ENCODE measurements around the gene KCNQ2. TPM values are rescaled to one million over a fixed set of nuclear protein-coding genes. Genes with fewer than 3 reads are reported as not detected.

KCNQ2 gene
- polyA plus RNA-seq, 3 donors, result not detected

GRCh38 chr20:63387917-63388316 lies 84.5 kb downstream of the KCNQ2 start:
- intact Hi-C loops (cut with micrococcal nuclease), result no loop called here
- H3K4me1 ChIP-seq (ENCODE audit: control insufficient read depth in 1 of 2, insufficient read depth in 2 of 2, low read length in 2 of 2), result no peaks in the 10 kb centered on the region
- H3K4me1 Mint-ChIP-seq, result no peaks in the 10 kb centered on the region
- peaks cover 1 to 11% (median 5%) of the 10 kb centered on the region in 3 donors for H3K27me3 Mint-ChIP-seq (ENCODE audit: low read depth in 3 of 3)
- DNase-seq, result no peak
- H4K20me1 ChIP-seq (ENCODE audit: insufficient read depth, low read length), result no peaks in the 10 kb centered on the region
- H3K9ac ChIP-seq (ENCODE audit: insufficient read depth, low read length, poor library complexity, severe bottlenecking), result no peak overlapping the region
- no peak overlapping the region for H2AFZ ChIP-seq (ENCODE audit: insufficient read depth, low read depth, low read length, poor library complexity, severe bottlenecking)
- H3K79me2 ChIP-seq (ENCODE audit: insufficient read depth, low read length), result no peaks in the 10 kb centered on the region
- H3K36me3 ChIP-seq (replicated peaks in 1 of 2; ENCODE audit: control insufficient read depth in 1 of 2, insufficient read depth in 2 of 2, low read length in 2 of 2), result no peaks in the 10 kb centered on the region
- H3K27me3 ChIP-seq (ENCODE audit: control insufficient read depth in 2 of 2, insufficient read depth in 2 of 2, low read length in 2 of 2), result no peaks in the 10 kb centered on the region
- TF ChIP-seq, protein P1, sequence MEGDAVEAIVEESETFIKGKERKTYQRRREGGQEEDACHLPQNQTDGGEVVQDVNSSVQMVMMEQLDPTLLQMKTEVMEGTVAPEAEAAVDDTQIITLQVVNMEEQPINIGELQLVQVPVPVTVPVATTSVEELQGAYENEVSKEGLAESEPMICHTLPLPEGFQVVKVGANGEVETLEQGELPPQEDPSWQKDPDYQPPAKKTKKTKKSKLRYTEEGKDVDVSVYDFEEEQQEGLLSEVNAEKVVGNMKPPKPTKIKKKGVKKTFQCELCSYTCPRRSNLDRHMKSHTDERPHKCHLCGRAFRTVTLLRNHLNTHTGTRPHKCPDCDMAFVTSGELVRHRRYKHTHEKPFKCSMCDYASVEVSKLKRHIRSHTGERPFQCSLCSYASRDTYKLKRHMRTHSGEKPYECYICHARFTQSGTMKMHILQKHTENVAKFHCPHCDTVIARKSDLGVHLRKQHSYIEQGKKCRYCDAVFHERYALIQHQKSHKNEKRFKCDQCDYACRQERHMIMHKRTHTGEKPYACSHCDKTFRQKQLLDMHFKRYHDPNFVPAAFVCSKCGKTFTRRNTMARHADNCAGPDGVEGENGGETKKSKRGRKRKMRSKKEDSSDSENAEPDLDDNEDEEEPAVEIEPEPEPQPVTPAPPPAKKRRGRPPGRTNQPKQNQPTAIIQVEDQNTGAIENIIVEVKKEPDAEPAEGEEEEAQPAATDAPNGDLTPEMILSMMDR (IDR thresholded peaks at IDR 0.05), result no peak
- H3K9me3 Mint-ChIP-seq, result peaks cover 18 to 38% (median 25%) of the 10 kb centered on the region in 7 donors
- peaks cover 29 to 30% of the 10 kb centered on the region in 2 donors for H3K9me3 ChIP-seq (replicated peaks in 1 of 2; ENCODE audit: control insufficient read depth in 1 of 2, insufficient read depth in 1 of 2, low read length in 2 of 2)
- H3K27ac Mint-ChIP-seq, result no peak overlapping the region
- no peaks in the 10 kb centered on the region for H3K36me3 Mint-ChIP-seq
- H3K27ac ChIP-seq (ENCODE audit: low read depth in 1 of 2, low read length in 2 of 2), result no peak overlapping the region
- WGBS (ENCODE audit: insufficient coverage), result 98% methylated on average over 10 of the region's 18 CpGs
- no peak overlapping the region for H3K4me2 ChIP-seq (replicated peaks; ENCODE audit: extremely low read depth, low read length, poor library complexity, severe bottlenecking)
- no peak overlapping the region for H3K4me3 Mint-ChIP-seq
- no peak overlapping the region for H3K4me3 ChIP-seq (replicated peaks in 1 of 3; ENCODE audit: low read depth in 2 of 3, low read length in 3 of 3)

- H3K36me3 ChIP-seq (replicated peaks in 1 of 2; ENCODE audit: control insufficient read depth in 1 of 2, insufficient read depth in 2 of 2, low read length in 2 of 2), result no peaks in the 10 kb centered on the region
- no peaks in the 10 kb centered on the region for H3K4me1 Mint-ChIP-seq
- H3K79me2 ChIP-seq (ENCODE audit: insufficient read depth, low read length), result no peaks in the 10 kb centered on the region
- no peaks in the 10 kb centered on the region for H3K4me1 ChIP-seq (ENCODE audit: control insufficient read depth in 1 of 2, insufficient read depth in 2 of 2, low read length in 2 of 2)
- no peak overlapping the region for H3K4me3 ChIP-seq (replicated peaks in 1 of 3; ENCODE audit: low read depth in 2 of 3, low read length in 3 of 3)
- intact Hi-C loops (cut with micrococcal nuclease), result no loop called here
- no peaks in the 10 kb centered on the region for H3K27me3 ChIP-seq (ENCODE audit: control insufficient read depth in 2 of 2, insufficient read depth in 2 of 2, low read length in 2 of 2)
- no peaks in the 10 kb centered on the region for H3K36me3 Mint-ChIP-seq
- H3K4me2 ChIP-seq (replicated peaks; ENCODE audit: extremely low read depth, low read length, poor library complexity, severe bottlenecking), result no peak overlapping the region
- H3K4me3 Mint-ChIP-seq, result no peak overlapping the region
- no peak overlapping the region for H2AFZ ChIP-seq (ENCODE audit: insufficient read depth, low read depth, low read length, poor library complexity, severe bottlenecking)
- H3K27ac ChIP-seq (ENCODE audit: low read depth in 1 of 2, low read length in 2 of 2), result no peak overlapping the region
- peaks cover 1 to 14% (median 5%) of the 10 kb centered on the region in 3 donors for H3K27me3 Mint-ChIP-seq (ENCODE audit: low read depth in 3 of 3)
- peaks cover 18 to 38% (median 25%) of the 10 kb centered on the region in 7 donors for H3K9me3 Mint-ChIP-seq
- H3K9me3 ChIP-seq (replicated peaks in 1 of 2; ENCODE audit: control insufficient read depth in 1 of 2, insufficient read depth in 1 of 2, low read length in 2 of 2), result peaks cover 29 to 30% of the 10 kb centered on the region in 2 donors
- TF ChIP-seq, protein P1 (IDR thresholded peaks at IDR 0.05), result no peak
- DNase-seq, result no peak
- no peak overlapping the region for H3K9ac ChIP-seq (ENCODE audit: insufficient read depth, low read length, poor library complexity, severe bottlenecking)
- 97% methylated on average over 9 of the region's 13 CpGs for WGBS (ENCODE audit: insufficient coverage)
- H3K27ac Mint-ChIP-seq, result no peak overlapping the region
- H4K20me1 ChIP-seq (ENCODE audit: insufficient read depth, low read length), result no peaks in the 10 kb centered on the region
Measured at GRCh38 chr20:63387393-63387792, 85.1 kb downstream of the KCNQ2 start.
